Kidney (tissue), 14 donors: ENCODE results near the gene TFPI2. TPM values are rescaled to one million over a fixed set of nuclear protein-coding genes. Genes with fewer than 3 reads are reported as not detected.
A peak's percentile ranks its signal among the peaks of the same experiment; 100 is the strongest.

Experiments
- DNase-seq, 5 donors: peaks; one replicate each; pipeline ENCODE4 v3.0.0-alpha.2; 2013 to 2020
- FAIRE-seq: peaks from 2 replicates; lab custom pipeline; 2012; peaks lifted over from hg19 to GRCh38; lab: Jason Lieb, UNC
- H3K27ac ChIP-seq, 2 donors: one replicate each; pipeline ENCODE4 v1.7.0; 2013; ENCODE audit warnings: low read depth in 2 of 2, low read length in 2 of 2, inconsistent platforms in 1 of 2
- H3K27me3 ChIP-seq: one replicate; pipeline ENCODE4 v1.7.1; 2013; ENCODE audit warnings: low read length, inconsistent platforms; ENCODE audit not compliant: control insufficient read depth, insufficient read depth
- H3K36me3 ChIP-seq, 3 donors: one replicate each; pipeline versions ENCODE4 v1.7.0 to v1.7.1; 2013; ENCODE audit warnings: low read length in 3 of 3, control low read depth in 1 of 3, inconsistent platforms in 1 of 3; ENCODE audit not compliant: insufficient read depth in 3 of 3, control insufficient read depth in 2 of 3
- H3K4me1 ChIP-seq, 3 donors: one replicate each; pipeline versions ENCODE4 v1.7.0 to v1.7.1; 2013; ENCODE audit warnings: low read length in 3 of 3, inconsistent platforms in 1 of 3, low read depth in 1 of 3; ENCODE audit not compliant: control insufficient read depth in 2 of 3, insufficient read depth in 2 of 3
- H3K4me3 ChIP-seq, 3 donors: one replicate each; pipeline versions ENCODE4 v1.7.0 to v1.8.1; 2013; ENCODE audit warnings: low read length in 3 of 3, control low read depth in 1 of 3, inconsistent platforms in 1 of 3
- H3K9ac ChIP-seq, 3 donors: one replicate each; pipeline versions ENCODE4 v1.7.0 to v1.7.1; 2013; ENCODE audit warnings: low read length in 3 of 3, control low read depth in 1 of 3, inconsistent platforms in 1 of 3
- H3K9me3 ChIP-seq, 3 donors: one replicate each; pipeline versions ENCODE4 v1.7.0 to v1.7.1; 2013; ENCODE audit warnings: low read length in 3 of 3, control low read depth in 1 of 3, inconsistent platforms in 1 of 3; ENCODE audit not compliant: control insufficient read depth in 2 of 3, insufficient read depth in 1 of 3
- CTCF ChIP-seq: IDR thresholded peaks from 3 replicates; pipeline ENCODE4 v1.5.1; 2012; ENCODE audit warnings: mild to moderate bottlenecking, moderate library complexity, borderline replicate concordance; ENCODE audit not compliant: insufficient read depth; ENCODE audit errors: extremely low read depth
- intact Hi-C: fragments of 100-400 bp; cut with DNase I; formaldehyde crosslinking; loops from one replicate; pipeline ENCODE4 v1.11.1; 2022
- polyA plus RNA-seq: library from polyadenylated mRNA; stranded (reverse); fragments of 350-450 nt; fragmentation: Illumina TruSeq; extraction: RNeasy Lipid Tissue Mini Kit (QIAGEN cat#74804); gene quantifications from one replicate; pipeline ENCODE4 v1.2.3, GENCODE V29; 2014; ENCODE audit warnings: low read depth, low replicate concordance; ENCODE audit not compliant: insufficient read depth
- total RNA-seq: library from RNA; stranded (reverse); fragmentation: NEBNext Ultra II Directional; extraction: Animal tissue kit (Norgen Biotek cat#: 25700); gene quantifications from one replicate; pipeline ENCODE4 v1.2.1, GENCODE V29; 2021
- donor health status: control.
- donor health status: control.
- donor health status: control.
- donor health status: control.
- donor health status: control.
- donor health status: DM: yes; HTN: yes; CAD: no.
- donor health status: Normal renal cell carcinoma (clear cell type).

The TFPI2 gene
- total and polyA plus RNA-seq, 2 donors from 2014 or later: 7.8 to 42.5 TPM

GRCh38 chr7:93879356-93879755 lies 11.2 kb downstream of the TFPI2 start:
- no peaks in the 10 kb centered on the region for H3K27me3 ChIP-seq
- intact Hi-C loops: no loop called here
- no peaks in the 10 kb centered on the region for H3K36me3 ChIP-seq
- TF ChIP-seq CTCF: no peak
- no peak overlapping the region for H3K4me3 ChIP-seq
- FAIRE-seq (no peak), DNase-seq (no peak)
- no peak overlapping the region for H3K27ac ChIP-seq
- peaks cover 0 to 7% (median 2%) of the 10 kb centered on the region in 3 donors for H3K9me3 ChIP-seq
- no peaks in the 10 kb centered on the region for H3K4me1 ChIP-seq
- no peak overlapping the region for H3K9ac ChIP-seq

- Histone ChIP-seq H3K4me1 (no peaks in the 10 kb centered on the region), H3K9ac (no peak overlapping the region), H3K27ac (no peak overlapping the region), H3K9me3 (peaks cover 0 to 7% (median 2%) of the 10 kb centered on the region in 3 donors), H3K36me3 (no peaks in the 10 kb centered on the region), H3K4me3 (no peak overlapping the region), H3K27me3 (no peaks in the 10 kb centered on the region)
- TF ChIP-seq CTCF: no peak
- intact Hi-C loops: no loop called here
- FAIRE-seq (no peak), DNase-seq (no peak)
Observed at GRCh38 chr7:93877742-93878141, 12.8 kb downstream of the TFPI2 start.

- H3K4me3 ChIP-seq: no peak overlapping the region
- no peaks in the 10 kb centered on the region for H3K27me3 ChIP-seq
- FAIRE-seq (no peak), DNase-seq (no peak)
- no peak for TF ChIP-seq CTCF
- H3K9ac ChIP-seq: no peak overlapping the region
- H3K27ac ChIP-seq: no peak overlapping the region
- peaks cover 0 to 3% (median 0%) of the 10 kb centered on the region in 3 donors for H3K9me3 ChIP-seq
- H3K4me1 ChIP-seq: no peaks in the 10 kb centered on the region
- no peaks in the 10 kb centered on the region for H3K36me3 ChIP-seq
- intact Hi-C loops: no loop called here
Observed at GRCh38 chr7:93873998-93874574, 16.5 kb downstream of the TFPI2 start.

- H3K4me3 ChIP-seq: no peak overlapping the region
- intact Hi-C loops: no loop called here
- DNase-seq: peak in 1 of 5 donors; percentile 13
- no peak overlapping the region for H3K27ac ChIP-seq
- TF ChIP-seq CTCF: no peak
- no peak for FAIRE-seq
- H3K9ac ChIP-seq: no peak overlapping the region
- peaks cover 0 to 4% (median 0%) of the 10 kb centered on the region in 3 donors for H3K4me1 ChIP-seq
- no peaks in the 10 kb centered on the region for H3K27me3 ChIP-seq
- H3K36me3 ChIP-seq: no peaks in the 10 kb centered on the region
- H3K9me3 ChIP-seq: no peaks in the 10 kb centered on the region
Observed at GRCh38 chr7:93866886-93867285, 23.7 kb downstream of the TFPI2 start.
